Pericardium fibroblast (primary cell): Measurements from ENCODE around the gene PMFBP1. TPM values are rescaled to one million over a fixed set of nuclear protein-coding genes. Genes with fewer than 3 reads are reported as not detected.

Source experiments
- total RNA-seq: library from RNA; depleted of rRNA; stranded (reverse); fragments of >200 nt; gene quantifications from 2 replicates; pipeline ENCODE4 v1.2.3, GENCODE V29; 2015

The PMFBP1 gene, protein sequence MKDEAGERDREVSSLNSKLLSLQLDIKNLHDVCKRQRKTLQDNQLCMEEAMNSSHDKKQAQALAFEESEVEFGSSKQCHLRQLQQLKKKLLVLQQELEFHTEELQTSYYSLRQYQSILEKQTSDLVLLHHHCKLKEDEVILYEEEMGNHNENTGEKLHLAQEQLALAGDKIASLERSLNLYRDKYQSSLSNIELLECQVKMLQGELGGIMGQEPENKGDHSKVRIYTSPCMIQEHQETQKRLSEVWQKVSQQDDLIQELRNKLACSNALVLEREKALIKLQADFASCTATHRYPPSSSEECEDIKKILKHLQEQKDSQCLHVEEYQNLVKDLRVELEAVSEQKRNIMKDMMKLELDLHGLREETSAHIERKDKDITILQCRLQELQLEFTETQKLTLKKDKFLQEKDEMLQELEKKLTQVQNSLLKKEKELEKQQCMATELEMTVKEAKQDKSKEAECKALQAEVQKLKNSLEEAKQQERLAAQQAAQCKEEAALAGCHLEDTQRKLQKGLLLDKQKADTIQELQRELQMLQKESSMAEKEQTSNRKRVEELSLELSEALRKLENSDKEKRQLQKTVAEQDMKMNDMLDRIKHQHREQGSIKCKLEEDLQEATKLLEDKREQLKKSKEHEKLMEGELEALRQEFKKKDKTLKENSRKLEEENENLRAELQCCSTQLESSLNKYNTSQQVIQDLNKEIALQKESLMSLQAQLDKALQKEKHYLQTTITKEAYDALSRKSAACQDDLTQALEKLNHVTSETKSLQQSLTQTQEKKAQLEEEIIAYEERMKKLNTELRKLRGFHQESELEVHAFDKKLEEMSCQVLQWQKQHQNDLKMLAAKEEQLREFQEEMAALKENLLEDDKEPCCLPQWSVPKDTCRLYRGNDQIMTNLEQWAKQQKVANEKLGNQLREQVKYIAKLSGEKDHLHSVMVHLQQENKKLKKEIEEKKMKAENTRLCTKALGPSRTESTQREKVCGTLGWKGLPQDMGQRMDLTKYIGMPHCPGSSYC
- total RNA-seq = not detected in 2 replicates

GRCh38 chr16:72172105-72173034 is at the start of gene PMFBP1:
Gene PMFBP1, minus strand, starts transcription at chr16:72172155. Its CDS starts 947 bp downstream, at chr16:72171208.

DNA sequence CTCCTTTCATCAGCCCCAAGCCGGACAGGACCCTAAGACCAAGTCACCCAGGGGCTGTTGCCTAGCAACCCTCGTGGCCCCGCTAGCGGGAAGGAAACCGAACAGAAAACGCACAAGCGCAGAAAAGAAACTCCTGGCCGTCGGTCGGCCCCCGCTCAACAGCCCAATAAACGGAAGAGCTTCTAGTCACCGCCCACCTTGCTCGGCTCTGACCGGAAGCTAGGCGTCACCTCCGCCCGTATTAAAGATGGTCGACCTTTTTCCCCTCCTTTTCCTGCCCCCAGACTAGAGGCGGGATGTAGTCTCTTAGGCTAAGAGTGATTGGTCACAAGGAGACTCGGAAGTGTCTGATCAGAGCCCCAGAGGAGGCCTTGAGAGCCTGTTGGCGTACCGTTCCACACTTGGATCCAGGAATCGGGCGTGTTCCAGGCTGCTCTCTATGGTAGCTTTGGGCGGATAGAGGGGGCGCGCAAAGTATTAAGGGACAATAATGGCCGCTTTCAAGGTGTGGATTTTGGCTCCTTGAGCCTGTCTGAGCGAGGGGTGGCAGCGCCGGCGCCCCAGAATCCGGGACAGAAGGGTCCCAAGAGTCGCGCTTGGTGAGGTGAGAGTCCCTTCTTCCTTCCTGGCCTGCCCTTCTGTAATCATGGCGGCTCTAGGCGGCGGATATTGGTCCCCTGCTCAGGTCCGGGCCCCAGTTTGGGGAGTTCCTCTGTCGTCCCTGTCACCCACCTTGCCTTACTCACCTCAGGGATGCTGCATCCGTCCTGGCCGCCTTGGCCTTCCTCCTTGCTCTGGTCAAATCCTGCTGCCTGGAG is 78.3 kb downstream of the PMFBP1 start, which contains the start of the genes DHX38 and TXNL4B:
Gene DHX38, plus strand, starts transcription at position 400 of the 818 bp plus-strand sequence. CDS start 2,311 bp downstream, outside the sequence.
Gene TXNL4B, minus strand, starts transcription at position 173 of the 818 bp plus-strand sequence. CDS start 2,871 bp downstream, outside the sequence.

Other genes starting within 250 kb of the PMFBP1 start
- gene PKD1L3, start 171.8 kb downstream of the PMFBP1 start, total RNA-seq = under 0.01 TPM in 1 of 2 replicates, not detected in the other
- gene DHODH, start 163.4 kb downstream of the PMFBP1 start, total RNA-seq = 1.2 and 5.8 TPM in 2 replicates
- gene HP, start 117.7 kb downstream of the PMFBP1 start, total RNA-seq = 24.3 and 63.7 TPM in 2 replicates
- 3.0 and 41.7 TPM in 2 replicates for gene HPR, start 108.9 kb downstream of the PMFBP1 start, total RNA-seq
- gene TXNL4B, start 78.5 kb downstream of the PMFBP1 start, total RNA-seq = 12.4 and 25.8 TPM in 2 replicates
- 27.3 and 34.2 TPM in 2 replicates for gene DHX38, start 78.3 kb downstream of the PMFBP1 start, total RNA-seq